ENCODE data around the gene GNG12.

The GNG12 gene

GRCh38 chr1:67832737-67833601 lies at the start of gene GNG12:
Gene GNG12 (minus strand): TSS chr1:67833467. CDS start chr1:67707686, 125,781 bp downstream.
- no peak for DNase-seq (ENCODE audit: low read depth)

- no peak for DNase-seq (ENCODE audit: low read depth)
These were observed 49.1 kb upstream of the GNG12 start for GRCh38 chr1:67882196-67882958.

DNA sequence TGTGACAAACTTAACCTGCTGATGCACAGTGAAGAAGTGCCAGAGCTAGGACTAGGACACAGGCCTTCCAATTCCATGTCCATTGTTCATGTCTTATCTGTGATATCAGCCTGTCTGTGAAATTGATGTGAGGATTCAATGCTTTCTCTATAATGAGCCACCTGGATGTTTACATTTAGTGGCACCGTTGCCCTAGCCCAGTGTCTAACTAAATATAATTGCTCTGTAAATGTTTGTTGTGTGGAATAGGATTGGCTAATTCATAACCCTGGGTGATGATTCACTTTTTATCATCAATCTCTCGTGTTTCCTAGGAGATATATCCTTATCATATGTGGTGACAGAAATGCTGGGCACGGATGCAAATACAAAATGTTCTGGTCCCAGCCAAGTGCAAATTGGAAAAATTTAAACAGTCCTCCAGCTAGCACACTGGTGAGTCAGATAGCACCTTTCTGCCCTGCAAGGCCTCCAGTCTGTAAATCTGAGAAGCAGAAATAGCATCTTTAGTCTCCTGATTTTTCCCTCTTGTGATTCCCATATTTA lies 46.9 kb upstream of the GNG12 start:
- no peak for DNase-seq (ENCODE audit: low read depth)

DNA sequence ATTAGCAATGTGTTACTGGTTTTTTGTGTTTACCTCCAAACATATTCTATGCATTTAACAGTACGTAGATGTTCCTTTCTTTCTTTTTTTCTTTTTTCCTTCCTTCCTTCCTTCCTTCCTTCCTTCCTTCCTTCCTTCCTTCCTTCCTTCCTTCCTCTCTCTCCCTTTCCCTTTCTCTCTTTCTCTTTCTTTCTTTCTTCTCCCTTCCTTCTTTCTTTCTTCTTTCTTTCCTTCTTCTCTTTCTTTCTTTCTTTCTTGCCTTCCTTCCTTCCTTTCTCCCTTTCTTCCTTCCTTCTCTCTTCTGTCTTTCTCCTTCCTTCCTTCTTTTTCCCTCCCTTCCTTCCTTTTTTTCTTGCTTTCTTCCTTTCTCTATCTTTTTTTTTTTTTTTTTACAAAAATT lies 46.2 kb upstream of the GNG12 start:
- DNase-seq (ENCODE audit: low read depth), result no peak

DNA sequence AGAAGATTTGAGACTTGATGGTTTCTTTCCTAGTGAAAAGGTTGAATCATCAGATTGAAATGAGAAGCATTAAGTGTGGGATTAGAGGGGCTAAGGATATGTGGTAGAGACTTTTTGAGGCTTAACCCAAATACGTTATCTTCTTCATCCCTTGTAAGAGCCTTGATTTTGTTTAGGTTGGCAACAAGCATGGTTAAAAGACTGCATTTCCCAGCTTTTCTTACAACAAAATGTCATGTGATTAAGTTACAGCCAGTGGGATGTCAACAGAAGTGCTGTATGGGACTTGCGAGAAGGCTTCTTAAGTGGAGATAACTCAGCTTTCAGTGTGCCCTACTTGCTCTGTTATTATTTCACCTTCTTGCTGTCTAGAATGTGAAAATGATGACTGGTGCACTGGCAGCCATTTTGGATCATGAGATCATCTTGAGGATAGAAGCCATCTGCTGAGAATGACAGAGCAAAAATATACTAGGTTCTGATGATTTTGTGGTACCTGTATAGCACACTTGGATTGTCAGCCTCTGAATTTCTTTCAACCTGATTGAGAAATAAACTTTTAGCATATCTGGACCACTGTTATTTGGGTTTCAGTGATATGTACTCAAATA lies 41.3 kb upstream of the GNG12 start:
- no peak for DNase-seq (ENCODE audit: low read depth)

DNA sequence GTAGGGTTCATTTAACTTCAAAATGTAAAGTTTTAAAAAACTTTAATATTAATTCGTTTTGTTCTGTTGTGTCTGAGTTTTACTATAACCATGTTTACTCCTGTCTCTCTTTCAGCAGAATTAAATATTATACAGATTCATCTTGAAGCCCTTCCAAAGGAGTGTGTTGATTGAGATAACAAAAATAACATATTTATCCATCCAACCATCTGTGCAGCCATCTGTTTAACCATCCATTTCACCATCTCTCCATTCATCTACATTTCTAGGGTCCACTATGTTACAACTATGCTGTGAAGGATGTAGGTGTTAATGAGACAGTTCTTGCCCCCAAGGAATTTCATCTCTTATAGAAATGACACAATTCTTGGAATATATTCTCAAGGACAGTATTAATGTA lies 36.0 kb upstream of the GNG12 start:
- DNase-seq (ENCODE audit: low read depth), result no peak

DNA sequence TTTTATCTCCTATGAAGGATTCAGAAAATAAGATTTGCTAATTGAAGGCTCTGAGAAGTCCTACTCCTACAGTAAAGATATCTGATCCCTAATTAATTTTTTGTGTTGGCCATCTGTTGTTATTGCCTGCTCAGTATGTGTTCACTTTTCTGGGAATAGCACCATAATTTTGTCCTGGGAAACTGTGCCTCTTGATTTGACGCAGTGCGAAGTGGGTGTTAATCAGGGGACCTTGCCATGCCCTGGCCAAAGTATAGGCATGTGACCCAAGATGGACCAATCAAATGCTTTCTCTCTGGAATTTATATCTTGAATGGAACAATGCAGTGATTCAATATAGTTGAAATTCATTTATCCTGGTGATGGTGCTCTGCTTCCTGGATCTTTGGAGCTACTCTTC lies 30.4 kb upstream of the GNG12 start:
- no peak for DNase-seq (ENCODE audit: low read depth)

GRCh38 chr1:67862685-67863084 lies 29.4 kb upstream of the GNG12 start:
- DNase-seq (ENCODE audit: low read depth), result no peak

DNA sequence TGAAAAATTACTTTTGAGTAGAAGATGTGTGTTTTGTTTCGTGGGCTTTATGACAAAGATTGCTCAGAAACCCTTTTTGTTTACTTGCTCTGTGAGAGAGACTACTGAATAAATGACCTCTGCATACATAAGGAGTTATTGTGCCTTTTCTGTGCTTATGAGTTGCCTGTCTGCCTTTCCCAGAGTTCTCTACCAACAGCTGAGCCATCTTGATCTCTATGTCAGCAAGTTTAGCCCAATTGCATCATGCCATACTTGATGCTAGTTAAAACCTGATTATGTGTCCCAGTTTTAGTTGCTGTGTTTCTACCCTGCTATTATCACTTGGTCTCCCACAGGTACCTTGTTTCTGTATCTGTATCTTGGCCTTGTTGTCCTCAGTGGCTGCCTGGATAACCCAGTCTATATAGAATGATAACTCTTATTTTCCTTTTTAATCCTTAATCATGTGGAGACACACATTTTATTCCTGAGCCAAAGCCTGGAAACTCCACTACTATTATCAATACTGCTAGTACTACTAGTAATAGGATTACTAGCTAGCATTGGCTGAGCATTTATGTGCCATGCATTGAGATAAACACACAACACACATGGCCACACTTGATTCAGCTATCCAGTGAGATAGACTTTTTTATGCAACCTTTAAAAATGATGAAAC lies 28.7 kb upstream of the GNG12 start:
- no peak for DNase-seq (ENCODE audit: low read depth)

DNA sequence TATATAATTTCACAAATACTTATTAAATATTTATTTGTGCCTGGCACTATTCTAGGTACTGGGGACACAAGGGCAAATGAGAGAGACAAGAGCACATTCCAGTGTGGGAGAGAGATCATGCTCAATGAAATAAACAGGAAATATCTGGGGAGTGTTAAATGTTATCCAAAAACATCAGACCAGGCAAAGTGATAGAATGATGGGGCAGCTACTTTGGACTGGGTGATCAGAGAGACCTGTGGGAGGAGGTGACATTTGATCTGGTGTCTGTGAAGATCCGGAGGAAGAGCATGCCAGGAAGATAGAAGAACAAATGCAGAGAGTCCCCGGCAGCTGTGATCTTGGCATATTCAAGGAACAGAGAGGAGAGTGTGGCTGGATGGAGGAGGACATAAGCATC lies 27.5 kb upstream of the GNG12 start:
- DNase-seq (ENCODE audit: low read depth), result no peak

DNA sequence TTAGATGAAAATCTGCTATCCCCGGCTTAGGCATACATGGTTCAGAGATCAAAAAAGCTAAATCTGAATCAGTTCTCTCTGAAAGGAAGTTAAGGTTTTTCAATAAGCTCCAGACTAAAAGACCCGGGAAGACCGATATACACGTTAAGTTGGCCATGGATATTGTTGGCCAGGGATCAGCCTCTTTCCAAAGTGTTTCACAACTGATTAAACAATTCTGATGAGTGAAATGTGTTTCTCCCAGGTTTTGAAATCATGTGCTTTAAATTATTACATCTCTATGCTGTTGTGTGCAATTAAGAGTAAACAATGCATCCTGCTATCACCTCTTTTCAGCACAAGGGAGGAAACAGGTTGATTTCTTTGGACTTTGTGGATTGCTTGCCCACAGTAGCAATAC lies 23.7 kb upstream of the GNG12 start:
- DNase-seq (ENCODE audit: low read depth), result no peak

- DNase-seq (ENCODE audit: low read depth), result no peak
These were observed 22.7 kb upstream of the GNG12 start for GRCh38 chr1:67855961-67856360.

DNA sequence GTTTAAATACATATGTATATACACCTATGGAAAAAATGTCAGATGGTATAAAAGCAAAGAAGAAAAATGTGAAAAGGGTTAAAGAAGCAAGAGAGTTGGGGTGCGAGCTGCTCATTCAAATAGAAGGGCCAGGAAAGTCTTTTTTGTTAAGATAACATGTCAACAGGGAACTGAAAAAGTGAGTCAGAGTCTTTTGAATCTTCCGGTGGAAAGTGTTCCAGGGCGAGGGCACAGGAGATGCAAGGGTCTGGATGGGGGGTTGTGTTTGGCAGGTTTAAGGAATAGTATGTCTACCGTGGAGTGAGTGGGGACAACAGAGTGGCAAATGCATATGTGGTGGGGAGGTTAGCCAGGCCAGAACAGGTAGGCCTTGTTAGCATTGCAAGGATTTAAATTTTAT lies 22.2 kb upstream of the GNG12 start:
- DNase-seq (ENCODE audit: low read depth), result no peak

DNA sequence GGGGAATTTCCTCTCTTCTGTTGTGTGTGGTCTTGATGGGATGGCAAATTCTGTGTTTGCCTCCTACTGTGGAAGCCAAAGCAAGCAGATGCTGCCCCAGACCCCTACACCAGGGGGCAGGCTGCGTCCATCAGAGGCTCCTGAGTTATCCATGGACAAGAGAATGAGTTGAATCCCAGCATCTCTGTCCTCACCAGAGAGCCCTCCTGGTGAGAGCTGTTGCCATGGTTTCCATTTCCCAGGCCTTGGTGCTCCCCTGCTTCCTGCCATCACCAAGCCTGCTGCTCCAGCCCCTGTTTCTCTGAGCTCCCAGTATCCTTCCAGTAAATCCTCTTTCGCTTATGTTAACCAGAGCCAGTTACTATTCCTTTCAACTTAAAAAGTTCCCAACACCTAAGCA lies 20.4 kb upstream of the GNG12 start:
- no peak for DNase-seq (ENCODE audit: low read depth)

DNA sequence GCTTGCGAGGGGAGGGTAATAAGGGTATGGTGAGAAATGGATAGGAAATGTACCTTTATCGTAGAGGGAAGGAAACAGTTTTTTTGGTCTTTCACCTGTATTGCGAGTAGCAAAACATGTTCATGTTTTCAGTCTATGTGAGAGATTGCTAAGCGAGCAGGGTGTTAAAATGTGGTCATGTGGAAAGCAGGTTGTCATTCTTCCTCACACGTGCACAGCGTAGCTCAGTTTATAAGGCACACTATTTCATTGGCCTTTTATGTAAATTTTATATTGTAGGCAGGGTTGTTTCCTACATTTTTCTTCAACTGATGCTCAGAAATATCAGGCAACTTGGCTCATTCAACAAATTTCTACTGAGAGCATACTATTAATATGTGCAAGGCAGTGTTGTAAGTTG lies 18.5 kb upstream of the GNG12 start:
- DNase-seq (ENCODE audit: low read depth), result no peak

- DNase-seq (ENCODE audit: low read depth), result no peak
These were observed 17.4 kb upstream of the GNG12 start for GRCh38 chr1:67850611-67851075.

GRCh38 chr1:67850151-67850551 lies 16.9 kb upstream of the GNG12 start:
- DNase-seq (ENCODE audit: low read depth), result no peak

- DNase-seq (ENCODE audit: low read depth), result no peak
These were observed 14.2 kb upstream of the GNG12 start for GRCh38 chr1:67847466-67847865.

DNA sequence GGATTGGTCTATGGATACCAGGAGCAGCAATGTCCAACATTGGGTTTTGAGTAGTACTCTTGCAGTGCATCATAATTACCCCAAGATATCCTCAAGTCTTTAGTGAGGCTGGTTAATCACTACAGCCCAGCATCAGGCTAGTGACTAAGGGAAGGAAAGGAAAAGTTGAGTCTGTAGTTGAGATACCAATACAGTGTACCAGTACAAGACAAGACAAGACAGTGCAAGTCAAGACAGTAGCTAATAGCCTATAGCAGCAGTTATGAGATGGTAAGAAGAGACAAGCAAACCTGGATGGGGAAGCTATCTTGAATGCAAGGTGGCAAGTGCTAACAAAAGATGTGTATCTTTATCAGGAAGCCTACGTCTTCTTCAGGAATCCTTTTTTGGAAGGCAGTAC lies 13.3 kb upstream of the GNG12 start:
- no peak for DNase-seq (ENCODE audit: low read depth)

- no peak for DNase-seq (ENCODE audit: low read depth)
These were observed 11.7 kb upstream of the GNG12 start for GRCh38 chr1:67844988-67845387.

GRCh38 chr1:67843746-67844145 lies 10.5 kb upstream of the GNG12 start:
- DNase-seq (ENCODE audit: low read depth), result no peak

DNA sequence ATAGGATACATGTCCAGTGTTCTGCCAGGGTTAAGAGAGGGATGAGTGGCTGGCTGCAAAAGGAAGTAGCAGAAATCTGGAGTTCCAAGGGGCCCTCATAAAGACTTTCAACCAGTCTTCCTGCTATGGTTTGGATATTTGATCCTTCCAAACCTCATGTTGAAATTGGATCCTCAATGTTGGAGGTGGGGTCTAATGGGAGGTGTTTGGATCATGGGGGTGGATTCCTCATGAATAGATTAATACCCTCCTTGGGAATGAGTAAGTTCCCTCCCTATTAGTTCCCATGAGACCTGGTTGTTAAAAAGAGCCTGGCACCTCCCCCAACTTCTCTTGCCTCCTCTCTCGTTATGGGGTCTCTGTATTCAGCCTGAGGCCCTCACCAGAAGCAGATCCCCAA lies 10.1 kb upstream of the GNG12 start:
- DNase-seq (ENCODE audit: low read depth), result no peak
